HPDE6-E6E7 (cell line): ENCODE results near the gene THSD7B.
"Not testable (repeated sequence)": the region's sequence is repeated elsewhere in the genome, so short reads cannot be mapped to it uniquely, and the experiment has no call there.

ENCODE experiments used
- DNase-seq: peaks from one replicate; pipeline ENCODE4 v3.0.0; 2011; ENCODE audit warnings: missing footprints; ENCODE audit errors: extremely low spot score

The THSD7B gene

GRCh38 chr2:137693534-137693933 lies 928.2 kb downstream of the THSD7B start:
- peak; percentile 9 for DNase-seq

- no peak for DNase-seq
These were observed 931.6 kb downstream of the THSD7B start for GRCh38 chr2:137696916-137697315.

- not testable (repeated sequence) for DNase-seq
These were observed 934.9 kb downstream of the THSD7B start for GRCh38 chr2:137700250-137700649.

- DNase-seq: peak; percentile 37
These were observed 935.3 kb downstream of the THSD7B start for GRCh38 chr2:137700681-137701080.

- DNase-seq: no peak
These were observed 940.0 kb downstream of the THSD7B start for GRCh38 chr2:137705296-137705695.

GRCh38 chr2:137706786-137707613 lies 941.7 kb downstream of the THSD7B start:
- DNase-seq: no peak

- no peak for DNase-seq
These were observed 943.0 kb downstream of the THSD7B start for GRCh38 chr2:137708311-137708710.

GRCh38 chr2:137715731-137716191 lies 950.4 kb downstream of the THSD7B start:
- DNase-seq: no peak

GRCh38 chr2:137718786-137719185 lies 953.4 kb downstream of the THSD7B start:
- DNase-seq: no peak

GRCh38 chr2:137721733-137722132 lies 956.4 kb downstream of the THSD7B start:
- no peak for DNase-seq

- no peak for DNase-seq
These were observed 959.6 kb downstream of the THSD7B start for GRCh38 chr2:137724912-137725311.
